Esophagus muscularis mucosa (tissue), 4 donors: ENCODE measurements around the gene PRKN.

Experiments used
- CTCF ChIP-seq, 3 experiments: fragments of 200-600 bp in 2 of 3; fragments of 450-650 bp in 1 of 3; sonication (generic) in 2 of 3; IDR thresholded peaks; one replicate each; pipeline ENCODE4 v1.5.1; 2017 to 2019; ENCODE audit warnings: antibody characterized with exemption in 3 of 3, mild to moderate bottlenecking in 2 of 3, moderate library complexity in 1 of 3
- EP300 ChIP-seq: sonication (generic); formaldehyde crosslinking; IDR thresholded peaks from one replicate; pipeline ENCODE4 v1.6.1; 2017; ENCODE audit warnings: antibody characterized with exemption
- POLR2A ChIP-seq: fragments of 450-650 bp; IDR thresholded peaks from one replicate; pipeline ENCODE4 v1.6.1; 2017; ENCODE audit warnings: antibody characterized with exemption, moderate library complexity, mild to moderate bottlenecking, low read depth
- POLR2AphosphoS5 ChIP-seq, 2 donors: sonication (generic); formaldehyde crosslinking; IDR thresholded peaks; one replicate each; pipeline ENCODE4 v1.6.1; 2017; ENCODE audit warnings: antibody characterized with exemption in 2 of 2

GRCh38 chr6:162238675-162239074 lies 488.9 kb downstream of the PRKN start:
- TF ChIP-seq CTCF (IDR thresholded peaks at IDR 0.05) (no peak), POLR2A (no peak), EP300 (no peak), POLR2AphosphoS5 (IDR thresholded peaks at IDR 0.05) (no peak)
